Measurements from ENCODE around the gene LEAP2.

DNA sequence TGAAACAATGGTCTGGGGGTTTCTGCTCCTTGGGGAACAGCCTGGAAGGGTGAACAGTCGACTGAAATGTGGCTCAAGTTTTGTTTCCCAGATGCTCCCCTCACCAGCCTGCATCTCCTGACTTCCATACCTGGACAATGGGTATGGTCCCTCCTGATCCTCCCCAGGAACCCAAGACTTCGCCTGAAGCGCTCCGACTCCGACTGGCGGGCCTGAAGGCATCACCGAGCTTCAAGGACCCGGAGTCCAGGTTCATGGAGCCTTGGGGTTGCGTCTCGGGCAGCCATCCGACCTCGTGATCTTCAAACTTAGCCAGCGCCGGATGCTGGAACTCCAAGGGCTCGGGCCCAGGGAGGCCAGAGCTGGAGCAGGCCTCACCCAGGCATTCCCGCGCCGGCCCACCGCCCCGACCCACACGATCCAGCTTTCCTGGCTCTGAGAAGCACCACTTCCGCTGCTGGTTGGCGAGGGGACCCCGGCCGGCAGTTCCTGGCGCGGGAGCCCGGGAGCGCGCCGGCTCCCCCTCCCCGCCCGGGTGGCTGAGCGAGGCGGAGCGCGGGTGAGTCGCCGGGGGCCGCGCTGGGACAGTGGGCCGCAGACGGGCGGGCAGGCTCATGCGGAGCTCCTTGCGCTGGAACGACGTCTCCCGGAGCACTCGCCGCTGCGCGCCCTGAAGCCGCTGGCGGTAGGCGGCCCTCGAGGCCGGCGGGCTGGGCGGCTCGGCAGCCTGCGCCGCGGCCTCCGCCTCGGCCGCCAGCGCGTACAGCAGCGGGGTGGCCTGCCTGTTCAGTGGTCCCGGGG lies 48.2 kb upstream of the LEAP2 start:
- TF ChIP-seq, protein P1, sequence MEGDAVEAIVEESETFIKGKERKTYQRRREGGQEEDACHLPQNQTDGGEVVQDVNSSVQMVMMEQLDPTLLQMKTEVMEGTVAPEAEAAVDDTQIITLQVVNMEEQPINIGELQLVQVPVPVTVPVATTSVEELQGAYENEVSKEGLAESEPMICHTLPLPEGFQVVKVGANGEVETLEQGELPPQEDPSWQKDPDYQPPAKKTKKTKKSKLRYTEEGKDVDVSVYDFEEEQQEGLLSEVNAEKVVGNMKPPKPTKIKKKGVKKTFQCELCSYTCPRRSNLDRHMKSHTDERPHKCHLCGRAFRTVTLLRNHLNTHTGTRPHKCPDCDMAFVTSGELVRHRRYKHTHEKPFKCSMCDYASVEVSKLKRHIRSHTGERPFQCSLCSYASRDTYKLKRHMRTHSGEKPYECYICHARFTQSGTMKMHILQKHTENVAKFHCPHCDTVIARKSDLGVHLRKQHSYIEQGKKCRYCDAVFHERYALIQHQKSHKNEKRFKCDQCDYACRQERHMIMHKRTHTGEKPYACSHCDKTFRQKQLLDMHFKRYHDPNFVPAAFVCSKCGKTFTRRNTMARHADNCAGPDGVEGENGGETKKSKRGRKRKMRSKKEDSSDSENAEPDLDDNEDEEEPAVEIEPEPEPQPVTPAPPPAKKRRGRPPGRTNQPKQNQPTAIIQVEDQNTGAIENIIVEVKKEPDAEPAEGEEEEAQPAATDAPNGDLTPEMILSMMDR (IDR thresholded peaks at IDR 0.05), result no peak
- TF ChIP-seq EP300 (IDR thresholded peaks at IDR 0.05; ENCODE audit: low read depth), result no peak
